ENCODE measurements around the gene TSC2.

The TSC2 gene

DNA sequence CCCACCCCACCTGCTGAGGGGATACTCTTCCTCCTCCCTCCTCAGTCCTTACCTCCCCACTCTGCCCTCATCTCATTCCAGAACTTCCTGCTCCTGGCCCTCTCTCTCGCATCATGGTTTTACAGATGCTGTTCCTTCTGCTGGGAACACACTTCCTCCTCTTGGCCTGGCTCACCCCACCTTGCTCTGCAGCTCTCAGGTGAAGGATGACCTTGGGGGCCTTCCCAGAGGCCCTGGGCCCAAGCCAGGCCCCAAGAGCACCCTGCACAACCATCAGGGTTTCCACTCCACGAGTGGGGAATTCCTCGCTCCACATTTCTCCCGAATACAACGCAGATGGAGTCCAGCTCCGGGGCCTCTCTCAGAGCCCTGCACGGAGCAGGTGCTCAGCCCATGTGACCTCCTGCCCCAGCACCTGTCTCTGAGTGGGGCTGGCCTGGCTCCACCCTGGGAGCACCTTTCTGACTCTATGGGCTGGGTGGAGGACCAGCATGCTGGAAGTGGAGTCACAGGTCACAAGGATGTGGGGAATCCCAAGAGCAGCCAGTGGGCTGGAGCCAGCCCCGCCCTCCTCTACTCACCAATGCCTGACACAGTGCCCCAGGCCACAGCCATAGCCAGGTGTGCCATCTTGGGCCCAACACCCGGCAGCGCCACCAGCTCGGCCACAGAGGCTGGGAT, 4.7 kb upstream of the TSC2 start:
- DNase-seq (ENCODE audit: low read depth, low spot score) = no peak

DNA sequence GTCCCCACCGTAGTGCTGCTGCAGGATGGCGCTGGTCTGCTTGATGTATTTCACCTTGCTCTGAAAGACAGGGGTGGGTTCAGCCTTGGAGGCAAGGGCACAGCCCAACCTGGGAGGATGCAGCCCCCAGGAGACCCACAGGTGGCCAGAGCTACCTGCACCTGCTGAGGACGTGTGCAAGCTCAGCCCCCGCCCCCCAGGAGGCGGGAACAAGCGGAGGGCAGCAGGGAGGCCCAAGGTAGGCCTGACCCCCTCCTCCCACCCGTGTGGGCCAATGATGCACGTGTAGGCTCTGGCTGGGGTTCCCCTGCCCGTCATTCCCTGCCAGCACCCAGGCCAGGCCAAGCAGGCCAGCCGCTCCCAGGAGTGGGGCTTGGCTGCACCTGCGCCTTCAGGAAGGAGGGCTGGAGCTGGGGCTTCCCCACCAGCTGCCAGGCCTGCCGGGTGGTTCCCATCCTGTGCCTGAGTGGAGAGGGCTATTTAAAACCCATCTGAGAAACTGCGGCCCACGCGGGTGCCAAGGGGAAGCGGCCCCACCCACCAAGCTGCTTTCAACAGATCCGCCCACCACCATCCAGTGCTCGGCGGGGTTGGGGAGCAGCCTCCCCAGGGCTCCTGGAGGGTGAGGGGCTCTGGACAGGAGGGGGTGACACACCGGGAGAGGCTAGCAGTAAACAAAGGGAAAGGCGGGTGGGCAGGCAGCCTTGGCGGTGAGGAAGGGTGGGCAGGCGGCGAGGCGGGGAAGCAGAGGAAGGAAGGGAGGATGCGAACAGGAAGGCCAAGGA, 3.9 kb upstream of the TSC2 start:
- no peak for DNase-seq (ENCODE audit: low read depth, low spot score)

DNA sequence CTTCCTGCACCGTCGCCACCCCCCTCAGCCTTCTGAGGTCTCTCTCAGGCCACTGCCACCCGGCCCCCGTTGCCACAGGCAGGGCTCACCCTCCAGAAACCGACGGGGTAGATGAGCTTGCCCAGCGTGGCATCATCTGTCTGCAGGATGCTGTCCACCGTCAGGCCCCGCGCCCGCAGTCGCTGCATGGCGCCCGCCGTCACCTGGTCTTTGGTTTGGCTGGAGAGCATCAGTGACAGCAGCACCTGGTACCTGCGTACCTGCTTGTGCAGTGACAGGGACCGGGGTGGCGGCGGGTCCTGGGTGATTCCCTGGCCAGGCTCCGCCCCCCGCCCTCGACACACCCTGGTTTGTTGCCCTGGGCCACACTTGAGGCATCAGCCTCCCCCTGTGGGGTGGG, 3.2 kb upstream of the TSC2 start:
- no peak for DNase-seq (ENCODE audit: low read depth, low spot score)

DNA sequence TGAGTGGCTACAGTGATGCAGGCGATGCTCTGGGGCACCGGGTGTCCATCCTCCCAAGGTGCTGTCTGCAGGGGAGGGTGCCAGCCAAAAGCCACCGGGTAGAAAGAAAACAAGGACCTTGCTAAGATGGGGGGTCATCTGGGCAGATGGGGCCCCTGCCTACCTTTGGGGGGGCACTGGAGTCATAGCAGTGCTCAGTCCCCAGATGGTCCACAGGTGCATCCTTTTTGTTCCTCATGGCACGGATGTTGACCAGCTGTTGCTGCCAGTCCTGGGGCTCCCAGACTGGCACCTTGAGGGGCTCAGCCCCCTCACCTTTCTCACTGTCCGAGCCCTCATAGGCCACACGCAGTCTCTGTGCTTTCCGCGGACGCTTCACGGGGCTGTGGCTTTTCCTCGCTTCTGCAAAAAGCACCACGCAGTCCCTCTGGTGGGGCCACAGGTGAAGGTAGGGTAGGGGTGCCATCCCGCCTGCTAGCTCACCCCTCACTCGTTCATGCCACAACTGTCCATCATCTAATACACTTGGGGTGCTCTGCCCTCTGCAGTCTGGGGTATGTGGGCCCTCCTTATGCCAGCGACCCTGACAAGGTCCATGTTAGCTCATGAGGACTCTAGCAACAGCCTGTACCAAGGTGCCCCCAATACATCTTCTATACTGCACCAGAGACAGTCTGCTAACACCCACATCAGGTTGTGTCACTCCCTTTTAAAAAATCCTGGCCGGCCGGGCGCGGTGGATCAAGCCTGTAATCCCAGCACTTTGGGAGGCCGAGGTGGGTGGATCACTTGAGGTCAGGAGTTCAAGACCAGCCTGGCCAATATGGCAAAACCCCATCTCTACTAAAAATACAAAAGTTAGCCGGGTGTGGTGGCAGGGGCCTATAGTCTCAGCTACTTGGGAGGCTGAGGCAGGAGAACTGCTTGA, 1.6 kb upstream of the TSC2 start:
- DNase-seq (ENCODE audit: low read depth, low spot score) = no peak

DNA sequence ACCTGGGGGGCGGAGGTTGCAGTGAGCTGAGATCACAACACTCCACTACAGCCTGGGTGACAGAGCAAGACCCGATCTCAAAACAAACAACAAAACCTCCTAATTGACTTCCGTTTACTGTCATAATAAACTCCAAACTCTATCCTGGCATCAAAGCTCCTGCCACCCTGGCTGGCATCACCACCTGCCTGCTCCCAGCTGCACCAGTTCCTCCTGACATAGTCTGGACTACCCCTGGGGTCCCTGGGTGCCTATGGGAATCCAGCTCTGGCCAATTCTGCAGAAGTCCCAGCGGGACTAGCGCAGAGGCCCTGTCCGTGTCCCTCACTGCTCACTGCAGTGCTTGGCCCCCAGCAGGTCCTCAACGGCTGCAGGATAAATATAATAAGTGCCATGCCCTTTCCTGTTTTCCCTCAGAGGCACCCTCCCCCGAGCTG, 874 bp upstream of the TSC2 start:
- DNase-seq (ENCODE audit: low read depth, low spot score) = no peak

DNA sequence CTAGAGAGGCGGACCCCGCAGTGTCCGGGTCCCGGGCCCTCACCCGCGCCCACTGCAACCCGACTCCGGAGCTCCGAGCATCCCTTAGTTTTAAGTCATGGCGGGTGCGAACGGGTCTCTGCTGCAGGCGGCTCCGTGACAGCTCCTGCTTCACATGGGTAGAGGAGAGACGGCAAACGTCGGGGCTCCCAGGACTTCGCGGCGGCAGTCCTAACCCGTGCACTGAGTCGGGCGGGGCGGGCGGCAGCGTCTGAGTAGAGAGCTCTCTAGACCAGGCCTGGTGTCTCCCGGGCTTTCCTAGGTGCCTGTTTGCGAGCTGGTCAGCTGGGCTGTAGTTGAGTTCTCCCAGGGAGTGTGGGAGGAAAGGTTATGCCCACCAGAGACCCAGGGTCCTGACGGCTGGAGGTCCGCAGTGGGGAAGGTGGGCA, 345 bp downstream of the TSC2 start:
- DNase-seq (ENCODE audit: low read depth, low spot score) = no peak

DNA sequence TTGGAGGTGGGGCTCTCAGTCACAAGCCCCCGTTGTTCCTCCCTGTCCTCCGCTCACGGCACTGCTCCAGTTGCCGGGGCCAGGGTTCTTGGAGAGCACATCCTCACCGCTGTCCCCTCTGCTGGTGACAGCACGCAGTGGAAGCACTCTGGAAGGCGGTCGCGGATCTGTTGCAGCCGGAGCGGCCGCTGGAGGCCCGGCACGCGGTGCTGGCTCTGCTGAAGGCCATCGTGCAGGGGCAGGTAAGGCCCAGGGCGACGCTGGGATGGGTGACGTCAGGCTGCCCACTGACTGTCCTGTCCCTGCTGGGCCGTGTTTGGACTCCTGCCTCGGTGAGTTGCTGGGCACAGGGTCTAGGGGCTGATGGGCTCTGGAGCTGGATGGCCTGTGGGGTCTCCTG, 5.4 kb downstream of the TSC2 start:
- no peak for DNase-seq (ENCODE audit: low read depth, low spot score)

DNA sequence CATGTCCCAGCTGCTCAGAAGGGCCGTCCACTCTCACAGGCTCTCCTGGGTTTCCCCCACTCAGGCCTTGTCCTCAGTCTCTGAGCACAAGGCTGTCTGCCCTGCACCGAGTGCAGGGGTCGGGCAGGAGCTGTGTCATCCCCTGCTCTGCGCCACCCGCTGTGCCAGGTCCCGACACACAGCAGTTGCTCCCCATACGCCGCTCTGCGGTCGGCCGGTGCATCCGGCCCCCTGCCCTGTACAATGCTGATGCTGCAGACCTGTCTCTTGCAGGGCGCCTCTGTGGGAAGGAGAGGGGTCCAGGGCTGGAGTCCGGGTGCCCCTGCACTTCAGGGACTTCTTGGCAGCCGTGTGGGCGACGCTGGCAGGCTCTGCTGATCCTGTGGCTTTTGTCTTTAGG, 6.1 kb downstream of the TSC2 start:
- no peak for DNase-seq (ENCODE audit: low read depth, low spot score)

DNA sequence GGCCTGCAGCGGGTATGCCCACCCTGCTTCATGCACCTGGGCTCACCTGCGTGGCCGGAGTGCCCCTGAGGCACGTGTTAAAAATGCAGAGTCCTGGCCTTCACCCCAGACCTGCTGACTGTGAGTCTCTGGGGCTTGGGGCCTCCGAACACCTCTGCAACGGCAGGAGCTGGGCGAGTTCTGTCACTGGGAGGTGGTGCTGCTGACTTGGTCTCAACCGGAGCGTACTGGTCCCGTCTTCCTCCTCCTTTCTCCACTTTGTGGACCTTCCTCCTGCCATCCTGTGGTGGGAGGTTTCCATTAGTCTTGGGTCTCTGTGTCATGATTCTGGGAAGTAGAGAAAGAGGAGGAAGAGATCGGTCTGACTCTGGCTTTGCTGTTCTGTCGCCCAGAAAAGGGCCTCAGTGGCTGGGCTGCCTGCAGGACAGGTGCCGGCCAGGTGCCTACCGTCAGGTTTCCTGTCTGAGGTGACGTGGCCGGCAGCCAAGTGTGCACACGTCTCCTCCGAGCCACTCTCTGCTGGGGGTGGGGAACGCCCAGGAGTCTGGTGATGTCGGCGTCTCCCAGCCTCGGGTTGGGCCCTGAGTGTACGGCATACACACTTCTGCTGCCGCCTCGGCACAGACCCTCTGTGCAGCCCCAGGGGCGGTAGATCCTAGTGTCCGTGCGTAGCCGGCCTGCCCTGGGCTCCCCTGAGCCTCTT, 6.9 kb downstream of the TSC2 start:
- DNase-seq (ENCODE audit: low read depth, low spot score) = no peak

DNA sequence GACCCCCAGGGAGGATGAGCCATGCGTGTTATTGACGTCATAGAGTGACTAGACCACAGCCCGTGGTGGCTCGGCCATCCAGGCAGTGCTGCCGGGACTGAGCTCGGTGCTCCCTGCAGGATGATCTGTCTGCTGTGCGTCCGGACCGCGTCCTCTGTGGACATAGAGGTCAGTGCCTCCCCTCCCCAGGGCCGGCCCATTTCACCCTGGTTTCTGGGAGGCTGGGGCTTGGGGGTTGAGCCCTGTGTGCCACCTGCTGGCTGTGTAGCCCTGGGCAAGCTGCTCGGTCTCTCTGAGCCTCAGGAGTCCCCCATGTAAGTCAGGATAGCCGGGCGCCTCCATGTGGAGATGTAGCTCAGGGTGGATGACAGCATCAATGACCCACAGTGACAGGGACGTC, 8.3 kb downstream of the TSC2 start:
- DNase-seq (ENCODE audit: low read depth, low spot score) = no peak

DNA sequence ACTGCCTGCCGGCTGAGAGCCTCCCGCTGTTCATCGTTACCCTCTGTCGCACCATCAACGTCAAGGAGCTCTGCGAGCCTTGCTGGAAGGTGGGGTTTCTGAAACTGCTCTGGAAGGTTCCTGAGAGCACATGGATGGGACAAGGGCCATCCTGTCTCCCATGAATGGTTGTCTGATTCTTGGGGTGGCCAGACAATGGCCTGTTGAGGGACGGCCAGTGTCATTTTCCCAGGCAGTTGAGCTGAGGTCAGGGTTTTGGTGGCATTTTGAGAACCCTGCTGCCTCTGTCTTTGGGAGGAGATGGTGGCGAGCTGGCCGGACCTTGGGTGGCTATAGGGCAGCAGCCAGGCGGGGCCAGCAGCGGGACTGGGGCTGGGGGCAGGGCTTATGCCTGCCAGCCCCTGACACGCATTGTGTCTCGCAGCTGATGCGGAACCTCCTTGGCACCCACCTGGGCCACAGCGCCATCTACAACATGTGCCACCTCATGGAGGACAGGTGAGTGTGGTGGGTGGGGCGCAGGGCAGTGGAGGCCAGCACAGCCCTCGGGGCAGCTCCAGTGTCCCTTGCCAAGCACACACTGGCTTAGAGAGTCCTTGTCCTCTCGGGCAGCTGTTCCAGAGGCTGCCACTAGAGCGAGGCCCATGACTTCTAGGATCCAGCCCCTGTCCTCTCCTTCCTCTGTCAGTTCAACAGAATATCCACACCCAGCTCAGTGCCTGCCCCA, 9.1 kb downstream of the TSC2 start:
- no peak for DNase-seq (ENCODE audit: low read depth, low spot score)

DNA sequence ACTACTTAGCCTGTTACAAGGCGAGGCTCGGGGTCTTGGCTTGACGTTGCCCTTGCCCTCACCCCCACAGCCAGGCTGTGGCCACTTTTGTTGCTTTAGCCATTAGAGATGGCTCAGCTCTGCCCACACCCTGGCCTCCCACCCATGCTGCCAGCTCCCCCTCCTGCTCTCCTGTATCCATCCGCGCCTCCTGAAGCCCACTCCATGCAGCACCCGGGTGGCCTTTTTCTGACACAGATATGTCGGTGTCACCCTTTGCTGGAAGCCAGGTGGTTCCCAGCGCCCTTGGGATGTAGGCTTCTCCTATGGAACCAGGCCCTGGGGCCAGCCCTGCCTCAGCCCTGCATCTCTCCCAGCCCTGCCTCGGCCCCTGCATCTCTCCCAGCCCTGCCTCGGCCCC, 9.7 kb downstream of the TSC2 start:
- DNase-seq (ENCODE audit: low read depth, low spot score) = no peak

DNA sequence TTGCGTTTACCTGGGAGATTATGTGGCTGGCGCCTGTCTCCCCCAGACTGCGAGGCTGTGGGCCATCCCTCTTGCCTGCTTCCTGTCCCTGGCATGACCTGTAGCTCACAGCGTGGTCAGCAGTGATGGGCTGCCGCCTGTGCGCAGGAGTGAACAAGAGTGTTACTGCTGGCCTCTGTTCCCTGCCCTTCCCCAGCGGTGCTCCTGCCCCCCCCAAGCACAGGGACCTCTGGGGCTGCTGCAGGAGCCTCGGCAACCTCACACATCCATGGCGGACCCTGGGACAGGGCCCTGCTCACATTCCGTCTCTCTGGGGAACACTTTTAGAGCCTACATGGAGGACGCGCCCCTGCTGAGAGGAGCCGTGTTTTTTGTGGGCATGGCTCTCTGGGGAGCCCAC, 10.6 kb downstream of the TSC2 start:
- DNase-seq (ENCODE audit: low read depth, low spot score) = no peak

DNA sequence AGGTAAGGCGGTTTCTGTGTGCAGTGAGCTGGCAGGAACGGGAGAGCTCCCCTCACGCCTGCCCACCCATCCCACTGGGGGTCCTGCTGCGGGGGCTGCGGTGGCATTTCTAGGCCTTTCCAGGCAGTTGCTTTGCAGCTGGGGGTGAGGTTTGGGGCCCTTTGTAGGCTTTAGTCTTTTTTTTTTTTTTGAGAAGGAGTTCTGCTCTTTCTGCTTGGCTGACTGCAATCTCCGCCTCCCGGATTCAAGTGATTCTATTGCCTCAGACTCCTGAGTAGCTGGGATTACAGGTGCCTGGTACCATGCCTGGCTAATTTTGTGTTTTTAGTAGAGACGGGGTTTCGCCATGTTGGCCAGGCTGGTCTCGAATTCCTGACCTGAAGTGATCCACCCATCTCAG, 11.1 kb downstream of the TSC2 start:
- no peak for DNase-seq (ENCODE audit: low read depth, low spot score)

DNA sequence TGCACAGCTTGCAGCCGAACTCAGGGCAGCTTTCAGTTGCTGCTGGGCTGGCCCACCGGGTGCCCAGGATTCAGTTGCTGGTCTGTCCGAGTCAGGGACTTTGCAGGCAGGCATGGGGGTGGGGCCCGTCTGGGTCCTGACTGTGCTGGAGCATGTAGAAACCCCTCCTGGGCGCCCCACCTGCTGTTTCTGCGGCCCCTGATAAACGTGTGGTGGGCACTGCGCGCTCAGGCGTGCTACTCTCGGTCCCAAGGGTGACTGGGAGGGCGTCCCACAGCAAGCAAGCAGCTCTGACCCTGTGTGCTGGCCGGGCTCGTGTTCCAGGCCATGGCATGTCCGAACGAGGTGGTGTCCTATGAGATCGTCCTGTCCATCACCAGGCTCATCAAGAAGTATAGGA, 12.6 kb downstream of the TSC2 start:
- DNase-seq (ENCODE audit: low read depth, low spot score) = no peak

DNA sequence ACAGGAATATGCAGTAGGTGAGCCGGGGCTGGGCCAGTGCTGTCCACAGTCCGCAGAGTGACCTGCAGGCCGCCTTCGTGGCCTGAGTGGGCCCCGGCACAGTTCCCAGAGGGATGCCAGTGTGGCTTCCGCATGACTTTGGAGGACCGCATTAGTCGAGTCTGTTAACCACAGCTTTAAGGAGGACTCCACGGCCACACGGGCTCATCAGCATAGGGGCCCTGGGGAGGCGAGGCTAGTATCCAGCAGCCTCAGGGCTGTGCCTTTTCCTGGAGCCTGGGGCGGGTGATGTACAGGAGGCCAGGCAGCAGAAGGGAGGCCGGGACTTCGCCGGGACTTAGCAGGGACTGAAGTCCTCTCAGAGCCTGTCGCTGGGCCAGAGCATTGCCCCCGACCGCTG, 13.2 kb downstream of the TSC2 start:
- DNase-seq (ENCODE audit: low read depth, low spot score) = no peak

DNA sequence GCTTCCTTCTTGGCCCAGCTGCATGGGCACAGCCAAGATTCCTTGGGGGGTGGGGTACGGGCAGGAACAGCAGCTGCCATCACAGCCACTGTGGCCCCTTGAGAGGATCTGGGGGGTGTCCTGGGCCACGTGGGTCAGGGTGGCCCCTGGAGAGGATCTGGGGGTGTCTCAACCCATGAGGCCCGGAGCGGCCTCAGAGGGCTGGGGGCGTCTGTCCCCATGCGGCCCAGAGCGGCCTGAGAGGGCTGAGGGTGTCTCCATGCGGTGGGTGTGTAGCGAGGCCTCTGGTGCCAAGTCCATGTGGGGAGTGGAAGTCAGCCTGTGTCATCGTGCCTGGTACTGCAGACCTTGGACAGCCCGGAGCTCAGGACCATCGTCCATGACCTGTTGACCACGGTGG, 13.7 kb downstream of the TSC2 start:
- no peak for DNase-seq (ENCODE audit: low read depth, low spot score)

DNA sequence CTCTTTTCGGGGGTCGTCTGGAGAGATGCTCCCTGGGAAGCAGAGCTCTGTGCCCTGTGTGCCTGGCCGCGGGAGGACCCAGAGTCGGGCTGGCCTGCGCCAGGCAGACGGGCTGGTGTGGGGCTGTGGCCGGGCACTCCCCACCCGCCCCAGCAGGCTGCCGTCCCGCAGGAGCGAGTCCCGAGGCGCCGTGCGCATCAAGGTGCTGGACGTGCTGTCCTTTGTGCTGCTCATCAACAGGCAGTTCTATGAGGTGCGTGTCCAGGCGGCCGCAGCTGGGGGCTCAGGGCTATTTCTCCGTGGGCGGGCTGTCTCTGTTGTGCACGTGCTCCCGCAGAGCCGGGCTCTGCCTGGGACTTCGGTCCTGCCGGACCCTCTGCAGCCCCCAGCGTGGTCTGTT, 15.0 kb downstream of the TSC2 start:
- no peak for DNase-seq (ENCODE audit: low read depth, low spot score)

DNA sequence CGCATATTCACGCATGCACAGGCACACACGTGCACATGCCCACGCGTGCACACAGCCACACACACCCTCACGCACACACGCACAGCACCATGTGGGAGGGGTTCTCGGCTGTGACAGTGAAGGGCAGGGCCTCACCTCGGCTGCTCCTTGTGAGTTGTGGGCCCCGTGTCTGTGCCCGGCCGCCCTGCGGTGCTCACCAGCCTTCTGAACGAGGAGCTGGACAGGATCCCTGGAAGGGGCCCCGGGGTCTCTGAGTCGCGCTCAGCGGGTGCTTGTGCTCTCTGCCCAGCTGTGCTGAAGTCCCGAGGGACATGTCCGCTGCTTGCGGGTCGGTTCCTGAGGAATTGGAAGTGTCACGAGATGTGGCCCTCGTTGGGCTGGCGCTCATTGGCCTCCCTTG, 16.1 kb downstream of the TSC2 start:
- DNase-seq (ENCODE audit: low read depth, low spot score) = no peak

DNA sequence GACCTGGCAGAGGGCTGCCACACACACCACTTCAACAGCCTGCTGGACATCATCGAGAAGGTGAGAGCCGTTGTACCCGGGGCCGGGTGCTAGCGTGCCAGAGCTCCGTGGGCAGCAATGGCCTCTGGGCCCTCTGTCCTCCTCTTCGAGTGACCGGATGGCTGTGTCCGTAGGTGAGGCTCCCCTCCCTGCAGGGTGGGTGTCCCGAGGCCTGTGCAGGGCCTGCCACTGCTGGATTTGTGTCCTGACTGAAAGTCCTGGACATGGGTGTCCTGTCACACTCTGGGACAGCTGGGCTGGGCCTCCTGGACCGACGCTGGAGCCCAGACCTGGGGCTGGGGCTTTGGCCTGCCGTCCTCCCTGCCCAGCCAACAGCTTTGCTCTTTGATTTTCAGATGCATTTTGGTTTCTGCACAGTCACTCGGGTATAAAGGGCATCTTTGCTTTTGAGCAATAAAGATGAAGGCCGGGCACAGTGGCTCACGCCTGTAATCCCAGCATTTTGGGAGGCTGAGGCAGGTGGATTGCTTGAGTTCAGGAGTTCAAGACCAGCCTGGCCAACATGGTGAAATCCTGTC, 16.7 kb downstream of the TSC2 start:
- no peak for DNase-seq (ENCODE audit: low read depth, low spot score)

DNA sequence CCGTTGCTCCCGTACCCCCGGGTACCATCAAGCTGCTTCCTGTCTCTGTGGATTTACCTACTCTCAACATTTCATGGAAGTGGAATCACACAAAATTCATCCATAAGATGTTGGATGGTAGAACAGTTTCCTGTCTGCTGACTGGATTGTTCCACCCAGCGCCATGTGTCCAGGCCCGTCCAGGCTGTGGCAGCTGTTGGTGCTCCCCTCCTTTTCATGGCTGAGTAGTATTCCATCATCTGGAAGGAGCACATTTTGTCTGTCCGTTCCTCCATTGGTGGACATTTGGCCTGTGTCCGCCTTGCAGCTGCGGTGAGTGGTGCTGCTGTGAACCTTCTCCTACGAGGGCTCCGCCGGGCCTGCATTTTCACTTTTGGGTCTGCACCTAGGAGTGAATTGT, 18.4 kb downstream of the TSC2 start:
- no peak for DNase-seq (ENCODE audit: low read depth, low spot score)
